MCF 10A (cell line): Measurements from ENCODE around the gene FAM171A1. TPM values are rescaled to one million over a fixed set of nuclear protein-coding genes. Genes with fewer than 3 reads are reported as not detected.

Experiments
- BruUV-seq: library from RNA; stranded (reverse); fragments of 400-500 nt; replicated peaks from 2 replicates; lab custom pipeline; 2021; lab: Mats Ljungman, UMichigan
- CTCF ChIA-PET: fragments of 300-600 bp; sonication (Branson Sonifier 250); formaldehyde crosslinking; extraction: SDS; loops from one replicate; lab custom pipeline; 2021; ENCODE audit warnings: antibody characterized with exemption, inconsistent platforms; lab: Yijun Ruan, JAX
- POLR2A ChIA-PET: fragments of 300-600, 350-650 bp; sonication (Branson Sonifier 250); formaldehyde crosslinking; extraction: SDS; loops from one replicate; lab custom pipeline; 2020; ENCODE audit warnings: antibody characterized with exemption, inconsistent platforms; lab: Yijun Ruan, JAX
- DNase-seq: peaks from one replicate; pipeline ENCODE4 v3.0.0-alpha.2; 2018; ENCODE audit not compliant: unreplicated experiment
- H3K27ac Mint-ChIP-seq: one replicate; pipeline ENCODE4 v1.8.0; 2022; ENCODE audit warnings: mild to moderate bottlenecking, low read depth, mixed read lengths; ENCODE audit not compliant: unreplicated experiment
- H3K27me3 Mint-ChIP-seq: one replicate; pipeline ENCODE4 v1.8.0; 2022; ENCODE audit warnings: mixed read lengths; ENCODE audit not compliant: insufficient read depth, unreplicated experiment
- H3K36me3 Mint-ChIP-seq: one replicate; pipeline ENCODE4 v1.8.0; 2022; ENCODE audit warnings: mild to moderate bottlenecking, moderate library complexity, mixed read lengths; ENCODE audit not compliant: insufficient read depth, unreplicated experiment
- H3K4me1 Mint-ChIP-seq: one replicate; pipeline ENCODE4 v1.8.0; 2022; ENCODE audit warnings: mixed read lengths; ENCODE audit not compliant: insufficient read depth, unreplicated experiment
- H3K4me3 Mint-ChIP-seq: one replicate; pipeline ENCODE4 v1.8.0; 2022; ENCODE audit warnings: mild to moderate bottlenecking, moderate library complexity, mixed read lengths; ENCODE audit not compliant: unreplicated experiment
- H3K9me3 Mint-ChIP-seq: one replicate; pipeline ENCODE4 v1.8.0; 2022; ENCODE audit warnings: mixed read lengths; ENCODE audit not compliant: unreplicated experiment
- intact Hi-C: fragments of 100-400 bp; cut with micrococcal nuclease; formaldehyde crosslinking; loops from 2 replicates; pipeline ENCODE4 v1.14.1; 2022
- total RNA-seq: library from RNA; stranded (reverse); gene quantifications from 2 replicates; pipeline ENCODE4 v1.2.3, GENCODE V29; 2022
- TF ChIP-seq, protein P1 (sequence below): fragments of 200-600 bp; IDR thresholded peaks from one replicate; pipeline ENCODE4 v1.8.0; 2022; ENCODE audit warnings: antibody characterized with exemption, mild to moderate bottlenecking; ENCODE audit not compliant: unreplicated experiment

The FAM171A1 gene
- total RNA-seq, 1 experiment from 2014 or later: 9.3 TPM

DNA sequence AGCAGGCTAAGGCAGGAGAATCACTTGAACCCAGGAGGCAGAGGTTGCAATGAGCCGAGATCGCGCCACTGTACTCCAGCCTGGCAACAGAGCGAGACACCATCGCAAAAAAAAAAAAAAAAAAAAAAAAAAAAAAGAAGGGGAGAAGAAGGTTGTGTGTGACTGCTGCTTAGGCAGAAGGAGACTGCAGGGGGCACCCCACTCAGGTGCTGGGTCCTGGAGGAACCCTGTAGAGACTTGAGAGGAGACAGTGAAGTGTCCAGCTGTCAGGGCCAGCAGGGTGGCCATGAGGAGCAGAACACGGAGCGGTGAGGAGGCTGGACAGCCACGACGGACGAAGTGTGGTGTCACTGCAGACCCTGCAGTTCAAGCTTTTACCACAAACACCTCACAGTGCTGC lies 103.6 kb downstream of the FAM171A1 start:
- POLR2A ChIA-PET: no interaction called here
- no peaks in the 10 kb centered on the region for H3K4me1 Mint-ChIP-seq
- CTCF ChIA-PET: interaction anchor here (0.6 kb wide), 1 partner anchor 37 kb away, joined by 3 read pairs; no protein-coding TSS in a partner anchor
- H3K4me3 Mint-ChIP-seq: no peak overlapping the region
- TF ChIP-seq, protein P1, sequence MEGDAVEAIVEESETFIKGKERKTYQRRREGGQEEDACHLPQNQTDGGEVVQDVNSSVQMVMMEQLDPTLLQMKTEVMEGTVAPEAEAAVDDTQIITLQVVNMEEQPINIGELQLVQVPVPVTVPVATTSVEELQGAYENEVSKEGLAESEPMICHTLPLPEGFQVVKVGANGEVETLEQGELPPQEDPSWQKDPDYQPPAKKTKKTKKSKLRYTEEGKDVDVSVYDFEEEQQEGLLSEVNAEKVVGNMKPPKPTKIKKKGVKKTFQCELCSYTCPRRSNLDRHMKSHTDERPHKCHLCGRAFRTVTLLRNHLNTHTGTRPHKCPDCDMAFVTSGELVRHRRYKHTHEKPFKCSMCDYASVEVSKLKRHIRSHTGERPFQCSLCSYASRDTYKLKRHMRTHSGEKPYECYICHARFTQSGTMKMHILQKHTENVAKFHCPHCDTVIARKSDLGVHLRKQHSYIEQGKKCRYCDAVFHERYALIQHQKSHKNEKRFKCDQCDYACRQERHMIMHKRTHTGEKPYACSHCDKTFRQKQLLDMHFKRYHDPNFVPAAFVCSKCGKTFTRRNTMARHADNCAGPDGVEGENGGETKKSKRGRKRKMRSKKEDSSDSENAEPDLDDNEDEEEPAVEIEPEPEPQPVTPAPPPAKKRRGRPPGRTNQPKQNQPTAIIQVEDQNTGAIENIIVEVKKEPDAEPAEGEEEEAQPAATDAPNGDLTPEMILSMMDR: no peak
- no peaks in the 10 kb centered on the region for H3K9me3 Mint-ChIP-seq
- H3K27ac Mint-ChIP-seq: no peak overlapping the region
- H3K36me3 Mint-ChIP-seq: peaks cover 7% of the 10 kb centered on the region
- intact Hi-C loops: no loop called here
- DNase-seq: no peak
- BruUV-seq: no TSS peak
- no peaks in the 10 kb centered on the region for H3K27me3 Mint-ChIP-seq

DNA sequence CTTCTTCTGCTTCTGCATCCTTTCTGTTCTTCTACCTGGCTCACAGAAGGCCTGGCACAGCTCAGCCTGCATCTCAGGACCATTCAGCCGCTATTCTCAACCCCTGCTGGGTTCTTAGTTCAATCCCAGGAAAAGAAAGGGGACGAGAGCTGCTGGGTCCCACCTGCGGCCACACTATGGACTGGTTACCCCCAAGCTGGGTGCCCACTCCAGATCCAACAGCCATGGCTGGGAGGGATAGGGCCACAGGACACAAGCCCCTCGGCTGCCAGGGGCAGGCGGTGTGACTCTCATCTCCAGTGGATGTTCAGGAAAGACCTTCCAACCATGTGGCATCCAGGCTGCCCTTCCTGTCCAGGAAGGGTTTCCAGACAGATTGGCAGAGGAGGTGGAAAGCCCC lies 105.0 kb downstream of the FAM171A1 start:
- CTCF ChIA-PET: interaction anchor here (0.8 kb wide), 1 partner anchor 15 kb away, joined by 3 read pairs; no protein-coding TSS in a partner anchor

DNA sequence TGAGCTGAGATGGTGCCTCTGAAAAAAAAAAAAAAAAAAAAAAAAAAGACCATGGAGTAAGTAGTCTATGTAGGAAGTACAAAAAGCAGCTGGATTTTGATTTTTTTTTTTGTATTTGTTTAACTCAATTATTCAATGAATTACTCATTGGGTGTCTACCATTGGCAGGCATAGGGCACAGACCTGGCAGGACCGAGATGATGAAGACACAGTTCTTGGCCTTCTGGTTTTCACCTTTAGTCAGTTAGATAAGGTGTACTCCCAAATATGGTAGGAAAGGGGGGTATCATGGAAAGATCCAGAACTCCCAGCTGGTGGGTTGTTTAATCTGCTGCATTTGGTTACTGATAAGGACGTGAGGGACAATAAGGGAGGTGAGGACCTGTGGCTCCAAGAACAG lies 105.5 kb downstream of the FAM171A1 start:
- Mint-ChIP-seq H3K9me3 (no peaks in the 10 kb centered on the region), H3K4me3 (no peak overlapping the region), H3K4me1 (no peaks in the 10 kb centered on the region), H3K27me3 (no peaks in the 10 kb centered on the region), H3K27ac (no peak overlapping the region), H3K36me3 (peaks cover 6% of the 10 kb centered on the region)
- DNase-seq: no peak
- POLR2A ChIA-PET: no interaction called here
- intact Hi-C loops: no loop called here
- TF ChIP-seq, protein P1: no peak
- CTCF ChIA-PET: interaction anchor here (1.4 kb wide), 1 partner anchor 168 kb away, joined by 3 read pairs; no protein-coding TSS in a partner anchor
- no TSS peak for BruUV-seq

More for the DNA sequence above, 105.0 kb downstream of the FAM171A1 start:
- H3K36me3 Mint-ChIP-seq: peaks cover 6% of the 10 kb centered on the region
- intact Hi-C loops: no loop called here
- no peaks in the 10 kb centered on the region for H3K27me3 Mint-ChIP-seq
- POLR2A ChIA-PET: interaction anchor here (0.6 kb wide), 1 partner anchor 1239 kb away, joined by 3 read pairs; no protein-coding TSS in a partner anchor
- no peaks in the 10 kb centered on the region for H3K9me3 Mint-ChIP-seq
- no TSS peak for BruUV-seq
- no peak overlapping the region for H3K4me3 Mint-ChIP-seq
- H3K4me1 Mint-ChIP-seq: no peaks in the 10 kb centered on the region
- TF ChIP-seq, protein P1: no peak
- no peak overlapping the region for H3K27ac Mint-ChIP-seq
- DNase-seq: no peak

DNA sequence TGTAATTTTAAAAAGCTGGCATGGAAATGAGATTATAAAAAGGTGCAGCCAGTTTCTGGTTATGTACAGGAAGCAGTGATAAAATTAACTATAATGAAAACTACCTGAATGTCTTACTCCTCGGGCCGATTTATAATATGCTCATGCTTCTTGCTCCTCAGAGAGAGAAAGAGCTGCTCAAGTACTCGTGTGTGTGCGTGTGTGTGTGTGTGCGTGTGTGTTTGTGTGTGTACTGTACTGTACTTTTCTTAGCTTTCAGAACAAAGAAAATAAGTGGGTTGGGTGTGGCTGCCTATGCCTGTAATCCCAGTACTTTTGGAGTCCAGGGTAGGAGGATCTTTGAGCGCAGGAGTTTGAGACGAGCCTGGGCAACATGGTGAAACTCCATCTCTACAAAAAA lies 106.0 kb downstream of the FAM171A1 start:
- TF ChIP-seq, protein P1: no peak
- CTCF ChIA-PET: interaction anchor here (1.4 kb wide), 1 partner anchor 169 kb away, joined by 3 read pairs; no protein-coding TSS in a partner anchor

More for the DNA sequence above, 106.0 kb downstream of the FAM171A1 start:
- intact Hi-C loops: no loop called here
- POLR2A ChIA-PET: no interaction called here
- Mint-ChIP-seq H3K9me3 (no peaks in the 10 kb centered on the region), H3K4me3 (no peak overlapping the region), H3K27me3 (no peaks in the 10 kb centered on the region), H3K27ac (no peak overlapping the region), H3K36me3 (peaks cover 6% of the 10 kb centered on the region), H3K4me1 (no peaks in the 10 kb centered on the region)
- no TSS peak for BruUV-seq
- no peak for DNase-seq
